Tibial nerve (tissue), 4 donors: ENCODE data around the gene CFAP97. TPM values are rescaled to one million over a fixed set of nuclear protein-coding genes. Genes with fewer than 3 reads are reported as not detected.
A peak's percentile ranks its signal among the peaks of the same experiment; 100 is the strongest.
"Not testable (repeated sequence)": the region's sequence is repeated elsewhere in the genome, so short reads cannot be mapped to it uniquely, and the experiment has no call there.

ENCODE experiments used
- DNase-seq, 2 donors: peaks; one replicate each; pipeline ENCODE4 v3.0.0-alpha.2; 2019; ENCODE audit warnings: low spot score in 2 of 2
- H3K27ac ChIP-seq, 4 donors: fragments of 200-600 bp; sonication (generic) in 3 of 4; one replicate each; pipeline ENCODE4 v1.5.1; 2017 to 2019; ENCODE audit warnings: mild to moderate bottlenecking in 1 of 4
- H3K27me3 ChIP-seq, 2 donors: fragments of 200-600 bp; sonication (generic) in 1 of 2; one replicate each; pipeline versions ENCODE4 v1.5.1 to v1.6.0; 2017 to 2019
- H3K36me3 ChIP-seq, 3 donors: fragments of 200-600 bp; sonication (generic); one replicate each; pipeline ENCODE4 v1.5.1; 2018 to 2019
- H3K4me1 ChIP-seq, 4 donors: fragments of 200-600 bp; sonication (generic) in 3 of 4; one replicate each; pipeline ENCODE4 v1.5.1; 2017 to 2019
- H3K4me3 ChIP-seq, 4 donors: fragments of 200-600 bp; sonication (generic) in 3 of 4; one replicate each; pipeline ENCODE4 v1.5.1; 2017 to 2019; ENCODE audit warnings: mild to moderate bottlenecking in 1 of 4, moderate library complexity in 1 of 4
- H3K9me3 ChIP-seq, 4 donors: fragments of 200-600 bp; sonication (generic) in 3 of 4; one replicate each; pipeline ENCODE4 v1.5.1; 2017 to 2019
- CTCF ChIP-seq, 5 experiments: fragments of 200-600 bp in 3 of 5; fragments of 450-650 bp in 2 of 5; sonication (generic) in 3 of 5; IDR thresholded peaks; one replicate each; pipeline ENCODE4 v1.5.1; 2016 to 2019; ENCODE audit warnings: antibody characterized with exemption in 5 of 5, mild to moderate bottlenecking in 3 of 5, moderate library complexity in 2 of 5
- EP300 ChIP-seq, 2 donors: sonication (generic); formaldehyde crosslinking; IDR thresholded peaks; one replicate each; pipeline ENCODE4 v1.6.1; 2017; ENCODE audit warnings: antibody characterized with exemption in 2 of 2, mild to moderate bottlenecking in 1 of 2
- POLR2A ChIP-seq, 2 donors: fragments of 450-650 bp; IDR thresholded peaks; one replicate each; pipeline ENCODE4 v1.6.1; 2017; ENCODE audit warnings: antibody characterized with exemption in 2 of 2, mild to moderate bottlenecking in 2 of 2, moderate library complexity in 2 of 2
- WGBS, 2 donors: methylation state at CpG; one replicate each; pipeline ENCODE4 v1.1.5; 2018; 5-methylcytosine and 5-hydroxymethylcytosine counted together
- total RNA-seq, 4 donors: library from RNA; depleted of rRNA; stranded (reverse); fragments of >200 nt; gene quantifications; one replicate each; pipeline ENCODE4 v1.1.0, GENCODE V29; 2016

CFAP97 gene
- total RNA-seq, 4 donors from 2014 or later: 30.3 to 44.1 (median 33.3) TPM

- TF ChIP-seq EP300 (IDR thresholded peaks at IDR 0.05) (no peak), POLR2A (IDR thresholded peaks at IDR 0.05) (no peak), CTCF (IDR thresholded peaks at IDR 0.05) (no peak)
- Histone ChIP-seq H3K27me3 (no peaks in the 10 kb centered on the region), H3K27ac (peak overlapping the region; percentile 72 to 89 (median 80)), H3K4me3 (peak overlapping the region; percentile 42 to 83 (median 67)), H3K9me3 (no peaks in the 10 kb centered on the region), H3K36me3 (no peaks in the 10 kb centered on the region), H3K4me1 (peaks cover 0 to 29% (median 17%) of the 10 kb centered on the region in 4 donors)
- DNase-seq: no peak
- WGBS, 2 donors: 78 to 79% methylated on average over 5 of the region's 5 CpGs
Observed at GRCh38 chr4:185211035-185211434, 7.2 kb upstream of the CFAP97 start.

DNA sequence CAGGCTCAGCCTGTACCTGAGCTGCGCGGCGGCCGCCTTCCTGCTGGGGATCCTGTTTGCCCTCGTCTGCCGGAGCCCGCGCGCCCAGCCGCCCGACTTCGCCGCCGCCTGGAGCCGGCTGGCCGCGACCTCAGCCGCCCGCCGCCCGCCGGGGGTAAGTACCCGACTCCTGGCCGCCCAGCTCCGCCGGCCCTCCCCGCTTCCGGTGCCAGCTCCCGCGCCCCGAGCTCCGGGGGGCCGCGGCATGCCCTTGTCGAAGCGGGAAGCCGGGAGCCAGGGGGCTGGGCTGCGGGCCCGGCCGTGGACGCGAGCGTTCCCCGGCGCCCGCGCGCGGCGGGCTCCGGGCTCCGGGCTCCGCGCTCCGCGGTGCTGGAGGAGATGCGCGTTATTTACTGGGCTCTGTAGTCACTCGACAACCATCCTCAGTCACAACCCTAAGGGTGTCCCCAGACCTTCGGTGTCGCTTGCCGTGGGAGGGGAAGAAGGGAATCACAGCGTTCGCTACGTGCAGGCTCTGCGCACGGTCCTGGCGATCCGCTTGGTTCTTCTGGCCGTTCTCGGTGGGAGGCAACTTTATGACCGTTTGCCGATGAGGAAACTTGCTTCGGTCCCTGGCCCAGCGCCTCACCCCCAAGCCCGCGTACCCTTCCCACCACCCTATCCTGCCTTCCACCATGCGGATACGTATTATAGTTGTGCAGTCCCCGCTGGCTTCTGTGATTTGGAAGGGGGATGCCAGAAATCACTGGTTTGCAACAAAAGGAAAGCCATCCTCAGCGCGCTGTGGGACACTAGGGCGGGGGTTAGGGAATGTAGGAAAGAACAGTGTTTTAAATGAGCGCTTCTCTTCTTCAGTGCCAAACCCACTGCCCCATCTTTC is 6.5 kb upstream of the CFAP97 start:
- Histone ChIP-seq H3K9me3 (no peaks in the 10 kb centered on the region), H3K27me3 (no peaks in the 10 kb centered on the region), H3K4me3 (peak overlapping the region; percentile 42 to 83 (median 67)), H3K4me1 (peaks cover 0 to 26% (median 13%) of the 10 kb centered on the region in 4 donors), H3K27ac (peak overlapping the region; percentile 72 to 89 (median 80)), H3K36me3 (no peaks in the 10 kb centered on the region)
- peak in 1 of 2 donors; percentile 58 for TF ChIP-seq POLR2A (IDR thresholded peaks at IDR 0.05)
- TF ChIP-seq EP300 (IDR thresholded peaks at IDR 0.05): peak in 1 of 2 donors; percentile 59
- TF ChIP-seq CTCF (IDR thresholded peaks at IDR 0.05): no peak
- peak in 1 of 2 donors; percentile 37 for DNase-seq
- WGBS, 2 donors: 1 to 2% methylated on average over 39 to 62 of the region's 84 CpGs

- WGBS, 2 donors: 0% methylated on average over 2 to 11 of the region's 39 CpGs
- H3K36me3 ChIP-seq, DNase-seq, H3K27me3 ChIP-seq, H3K9me3 ChIP-seq: not testable (repeated sequence)
- Histone ChIP-seq H3K4me3 (peak overlapping the region; percentile 42 to 83 (median 67)), H3K27ac (peak overlapping the region; percentile 72 to 89 (median 80)), H3K4me1 (peaks cover 0 to 29% (median 16%) of the 10 kb centered on the region in 4 donors)
- TF ChIP-seq CTCF (IDR thresholded peaks at IDR 0.05): peak in 1 of 5 experiments; percentile 11
Observed at GRCh38 chr4:185209852-185210101, 6.0 kb upstream of the CFAP97 start.

- DNase-seq: peak; percentile 64 to 70
- no peaks in the 10 kb centered on the region for H3K36me3 ChIP-seq
- H3K9me3 ChIP-seq: no peaks in the 10 kb centered on the region
- peak within 1 kb of the TSS; percentile 72 to 89 (median 80) for H3K27ac ChIP-seq
- H3K4me3 ChIP-seq: peak within 1 kb of the TSS; percentile 57 to 83 (median 74)
- WGBS, 2 donors: 1 to 2% methylated on average over 34 to 49 of the region's 72 CpGs
- H3K27me3 ChIP-seq: no peaks in the 10 kb centered on the region
- TF ChIP-seq POLR2A (IDR thresholded peaks at IDR 0.05): peak; percentile 90 to 96
- TF ChIP-seq CTCF (IDR thresholded peaks at IDR 0.05): peak in 2 of 5 experiments; percentile 45 to 70
- peak; percentile 46 to 87 for TF ChIP-seq EP300 (IDR thresholded peaks at IDR 0.05)
- peaks cover 0 to 34% (median 21%) of the 10 kb centered on the region in 4 donors for H3K4me1 ChIP-seq
Observed at GRCh38 chr4:185209031-185209851, 5.4 kb upstream of the CFAP97 start, which contains the start of gene SNX25. Gene SNX25 (plus strand): TSS chr4:185209598. CDS start chr4:185209827, 229 bp downstream.
